Motor neuron (in vitro differentiated cells): ENCODE results near the gene POLN. TPM values are rescaled to one million over a fixed set of nuclear protein-coding genes. Genes with fewer than 3 reads are reported as not detected.
"Not testable (repeated sequence)": the region's sequence is repeated elsewhere in the genome, so short reads cannot be mapped to it uniquely, and the experiment has no call there.

Source experiments
- ATAC-seq, 8 experiments: fragments of 200-7000 bp; cut with Tn5 transposase; replicated peaks in 6 of 8; 2 replicates each; pipeline ENCODE4 v1.8.0; 2021; ENCODE audit warnings: mild to moderate bottlenecking in 8 of 8, moderate library complexity in 8 of 8
- H3K27ac ChIP-seq, 2 donors: fragments of 250-450 bp; sonication (Bioruptor Pico); 2 replicates each; pipeline ENCODE4 v1.9.0; 2021; ENCODE audit warnings: antibody characterized with exemption in 2 of 2, mild to moderate bottlenecking in 2 of 2, moderate library complexity in 1 of 2
- H3K4me1 ChIP-seq, 2 donors: fragments of 250-450 bp; sonication (Bioruptor Pico); replicated peaks in 1 of 2; 2 replicates each; pipeline ENCODE4 v1.6.1; 2021; ENCODE audit warnings: antibody characterized with exemption in 2 of 2, mild to moderate bottlenecking in 2 of 2, moderate library complexity in 1 of 2
- H3K4me3 ChIP-seq, 5 donors: fragments of 250-450 bp; sonication (Bioruptor Pico); 2 replicates each; pipeline ENCODE4 v1.9.0; 2021; ENCODE audit warnings: antibody characterized with exemption in 5 of 5, mild to moderate bottlenecking in 5 of 5, moderate library complexity in 4 of 5
- WGBS, 10 experiments: fragments of 450-650 bp; shearing (Covaris generic); methylation state at CpG; one replicate each; pipeline ENCODE4 v1.0.0; 2022; 5-methylcytosine and 5-hydroxymethylcytosine counted together
- in situ Hi-C, 9 experiments: fragments of 400-800 bp; cut with MboI; loops; one replicate each; pipeline ENCODE4 v1.15.0; 2021; ENCODE audit warnings: low sequenced_read_pairs in 9 of 9, low pct_unique_long_range_greater_than_20kb in 2 of 9; ENCODE audit not compliant: unreplicated experiment in 9 of 9
- total RNA-seq, 8 experiments: library from RNA; unstranded; fragments of 300-600 nt; gene quantifications; 2 replicates each; pipeline versions ENCODE4 v1.2.3 to v1.2.4, GENCODE V29; 2022

The POLN gene
- total RNA-seq, 8 experiments from 2014 or later: 0.81 to 5.3 (median 2.7) TPM

DNA sequence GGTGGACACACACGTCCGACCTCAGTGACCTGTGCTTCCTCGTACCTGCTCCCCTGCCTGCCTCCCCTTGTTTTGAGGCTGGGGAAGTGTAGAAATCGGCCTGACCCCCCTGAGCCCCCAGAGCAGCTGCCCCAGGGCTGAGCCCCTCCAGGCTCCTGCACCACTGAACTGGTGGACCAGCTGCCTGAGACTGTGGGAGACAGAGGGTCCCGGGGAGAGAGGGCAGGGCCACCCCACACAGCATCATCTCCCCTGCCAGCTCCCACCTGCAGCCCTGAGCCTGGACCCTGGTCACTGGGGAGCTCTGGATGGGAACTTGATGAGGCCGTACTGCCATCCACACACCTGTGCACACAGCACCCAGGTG is 197.8 kb downstream of the POLN start:
- ATAC-seq: no peak
- in situ Hi-C loops: no loop called here
- Histone ChIP-seq H3K4me3 (no peak overlapping the region), H3K27ac (no peak overlapping the region), H3K4me1 (peaks cover 0 to 4% of the 10 kb centered on the region in 2 donors)
- WGBS, 10 experiments: 67% methylated on average over 1 of the region's 6 CpGs; no CpG with 5 or more reads in 9 of the 10 experiments

DNA sequence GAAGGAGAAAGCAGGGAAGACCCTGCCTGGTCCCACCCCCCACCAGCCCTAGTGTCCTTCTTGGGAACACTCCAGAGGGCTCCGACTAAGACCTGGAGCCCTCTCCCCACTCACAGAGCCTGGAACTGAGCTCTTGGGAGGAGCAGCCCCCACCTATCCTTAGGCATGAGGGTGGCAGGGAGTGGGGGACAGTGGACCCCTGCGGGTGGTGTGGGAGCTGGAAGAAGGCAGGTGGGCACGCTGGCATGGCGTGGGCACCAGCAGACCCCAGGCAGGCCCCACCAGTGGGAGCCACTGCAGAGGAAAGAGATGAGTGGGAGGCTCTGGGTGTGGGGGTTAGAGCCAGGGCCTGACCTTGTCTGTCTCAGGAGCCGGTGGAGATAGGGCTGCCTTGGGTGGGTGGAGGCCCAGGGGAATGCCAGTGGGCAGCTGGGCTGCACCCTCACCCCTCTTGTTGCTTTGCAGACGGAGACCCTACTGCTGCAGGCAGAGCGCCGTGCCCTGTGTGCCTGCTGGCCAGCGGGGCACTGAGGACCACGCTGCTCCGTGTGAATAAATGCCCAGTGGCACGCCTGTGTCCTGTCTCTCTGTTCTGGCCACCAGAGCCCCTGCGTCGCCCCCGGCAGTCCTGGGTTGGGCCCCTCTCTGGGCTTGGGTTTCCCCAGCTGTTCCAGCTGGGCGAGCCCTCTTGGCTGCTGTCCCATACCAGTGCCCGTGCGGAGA is 198.4 kb downstream of the POLN start:
- Histone ChIP-seq H3K27ac (no peak overlapping the region), H3K4me3 (peak overlapping the region in 2 of 5 donors; percentile 71 to 92), H3K4me1 (peaks cover 0 to 4% of the 10 kb centered on the region in 2 donors)
- 92 to 94% (median 94%) methylated on average over 3 to 7 of the region's 18 CpGs; no CpG with 5 or more reads in 7 of the 10 experiments for WGBS, 10 experiments
- ATAC-seq: no peak
- in situ Hi-C loops: no loop called here

DNA sequence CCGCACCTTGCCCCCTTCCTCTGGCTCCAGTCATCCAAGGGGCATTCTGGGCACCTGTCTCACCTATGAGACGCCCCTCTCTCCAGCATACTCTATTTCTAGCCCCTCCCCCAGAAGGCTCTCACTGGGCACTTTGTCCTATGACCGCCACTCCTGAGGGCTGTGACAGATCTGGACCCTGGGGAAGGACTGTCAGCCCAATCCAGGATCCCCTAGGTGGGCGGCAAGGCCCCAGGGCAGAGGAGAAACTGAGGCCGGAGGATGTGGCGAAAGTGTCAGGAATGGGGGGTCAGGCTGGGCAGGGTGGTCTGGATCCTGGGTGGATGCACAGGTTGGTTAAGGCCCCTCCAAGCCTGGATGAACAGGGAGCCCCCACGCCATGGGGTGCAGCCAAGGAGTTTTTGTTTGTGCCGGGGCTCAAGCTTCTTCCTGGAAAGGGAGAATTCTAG is 198.9 kb downstream of the POLN start:
- Histone ChIP-seq H3K27ac (peak overlapping the region in 1 of 2 donors; percentile 69), H3K4me1 (peaks cover 0 to 4% of the 10 kb centered on the region in 2 donors), H3K4me3 (peak overlapping the region; percentile 57 to 98 (median 71))
- whole genome bisulfite sequencing, 10 experiments: 70 to 100% (median 87%) methylated on average over 1 to 6 of the region's 8 CpGs; no CpG with 5 or more reads in 6 of the 10 experiments
- in situ Hi-C loops: no loop called here
- ATAC-seq: no peak

DNA sequence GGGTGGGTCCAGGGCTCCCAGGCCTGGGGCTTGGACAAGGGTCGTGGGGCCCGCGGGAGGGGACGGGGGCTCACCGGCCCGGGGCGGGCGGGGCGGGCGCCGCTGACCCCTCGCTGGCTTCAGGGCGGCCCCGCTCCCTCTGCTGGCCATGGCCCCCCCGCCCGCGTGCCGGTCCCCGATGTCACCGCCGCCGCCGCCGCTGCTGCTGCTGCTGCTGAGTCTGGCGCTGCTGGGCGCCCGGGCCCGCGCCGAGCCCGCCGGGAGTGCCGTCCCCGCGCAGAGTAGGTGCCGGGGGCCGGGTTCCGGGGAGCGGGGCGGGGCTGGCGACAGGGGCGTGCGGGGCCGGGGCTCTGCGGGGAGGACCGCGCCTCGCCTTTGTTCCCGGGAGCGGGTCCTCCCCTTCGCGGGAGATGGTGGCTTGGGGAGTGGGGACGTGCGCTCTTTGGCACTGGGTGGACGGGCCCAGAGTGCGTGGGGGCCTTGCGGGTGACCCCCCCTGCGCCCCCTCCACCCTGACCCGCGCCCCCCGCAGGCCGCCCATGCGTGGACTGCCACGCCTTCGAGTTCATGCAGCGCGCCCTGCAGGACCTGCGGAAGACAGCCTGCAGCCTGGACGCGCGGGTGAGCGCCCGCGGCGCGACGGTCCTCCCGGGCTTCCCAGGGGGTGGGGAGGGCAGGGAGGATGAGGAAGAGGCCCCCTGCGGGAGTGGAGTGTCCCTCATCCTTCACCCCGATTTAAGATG is 199.5 kb downstream of the POLN start:
- peak overlapping the region; percentile 57 to 98 (median 71) for H3K4me3 ChIP-seq
- H3K27ac ChIP-seq: peak overlapping the region; percentile 31 to 69
- in situ Hi-C loops: no loop called here
- ATAC-seq: peak; percentile 31 to 66 (median 56)
- 20% methylated on average over 1 of the region's 80 CpGs; no CpG with 5 or more reads in 9 of the 10 experiments for WGBS, 10 experiments
- peaks cover 0 to 4% of the 10 kb centered on the region in 2 donors for H3K4me1 ChIP-seq

DNA sequence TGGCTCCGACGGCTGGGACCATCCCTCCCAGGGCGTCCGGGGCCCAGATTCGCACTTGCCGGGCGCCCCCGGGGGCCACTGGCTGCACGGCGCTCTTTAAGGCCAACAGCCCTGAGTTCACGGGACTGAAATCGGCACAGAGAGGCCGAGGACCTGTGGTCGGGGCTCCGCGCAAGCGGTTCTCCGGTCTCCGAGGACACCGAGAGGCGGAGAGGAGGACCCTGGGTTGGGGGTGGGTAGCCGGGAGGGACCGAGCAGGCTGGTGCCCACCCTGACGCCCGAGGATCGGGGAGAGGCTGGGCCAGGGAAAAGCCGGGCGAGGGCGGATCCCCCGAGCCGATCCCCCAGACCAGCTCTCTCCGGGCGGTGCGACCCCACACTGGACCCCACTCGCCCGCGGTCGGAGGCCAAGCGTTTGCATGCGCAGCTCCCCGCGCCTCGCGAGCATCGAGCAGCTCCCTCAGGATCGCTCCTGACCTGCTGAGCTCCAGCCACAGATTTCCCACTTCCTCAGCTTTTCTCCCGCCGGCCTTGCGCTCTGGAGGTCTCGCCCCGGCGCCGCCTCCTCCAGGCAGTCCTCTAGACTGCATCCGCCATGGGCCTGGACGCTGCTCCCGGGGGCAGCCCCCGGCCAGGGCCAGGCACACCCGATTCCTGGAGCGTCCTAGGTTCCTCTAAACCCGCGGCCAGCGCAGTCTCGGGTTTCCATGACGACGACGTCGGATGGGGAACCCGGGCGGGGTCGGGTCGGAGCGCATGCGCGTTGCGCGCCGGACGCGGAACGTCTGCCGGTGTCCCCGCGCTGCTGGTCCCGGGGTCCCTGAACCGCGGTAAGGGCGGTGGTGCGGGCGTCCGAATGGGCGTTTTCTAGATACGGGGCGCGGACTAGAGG is 200.4 kb downstream of the POLN start:
- WGBS, 10 experiments: 0 to 2% (median 0%) methylated on average over 2 to 16 of the region's 94 CpGs; no CpG with 5 or more reads in 7 of the 10 experiments
- Histone ChIP-seq H3K4me1 (peaks cover 0 to 4% of the 10 kb centered on the region in 2 donors), H3K4me3 (peak overlapping the region; percentile 57 to 98 (median 71)), H3K27ac (peak overlapping the region; percentile 31 to 69)
- ATAC-seq: peak; percentile 74 to 84 (median 78)
- in situ Hi-C loops: no loop called here

DNA sequence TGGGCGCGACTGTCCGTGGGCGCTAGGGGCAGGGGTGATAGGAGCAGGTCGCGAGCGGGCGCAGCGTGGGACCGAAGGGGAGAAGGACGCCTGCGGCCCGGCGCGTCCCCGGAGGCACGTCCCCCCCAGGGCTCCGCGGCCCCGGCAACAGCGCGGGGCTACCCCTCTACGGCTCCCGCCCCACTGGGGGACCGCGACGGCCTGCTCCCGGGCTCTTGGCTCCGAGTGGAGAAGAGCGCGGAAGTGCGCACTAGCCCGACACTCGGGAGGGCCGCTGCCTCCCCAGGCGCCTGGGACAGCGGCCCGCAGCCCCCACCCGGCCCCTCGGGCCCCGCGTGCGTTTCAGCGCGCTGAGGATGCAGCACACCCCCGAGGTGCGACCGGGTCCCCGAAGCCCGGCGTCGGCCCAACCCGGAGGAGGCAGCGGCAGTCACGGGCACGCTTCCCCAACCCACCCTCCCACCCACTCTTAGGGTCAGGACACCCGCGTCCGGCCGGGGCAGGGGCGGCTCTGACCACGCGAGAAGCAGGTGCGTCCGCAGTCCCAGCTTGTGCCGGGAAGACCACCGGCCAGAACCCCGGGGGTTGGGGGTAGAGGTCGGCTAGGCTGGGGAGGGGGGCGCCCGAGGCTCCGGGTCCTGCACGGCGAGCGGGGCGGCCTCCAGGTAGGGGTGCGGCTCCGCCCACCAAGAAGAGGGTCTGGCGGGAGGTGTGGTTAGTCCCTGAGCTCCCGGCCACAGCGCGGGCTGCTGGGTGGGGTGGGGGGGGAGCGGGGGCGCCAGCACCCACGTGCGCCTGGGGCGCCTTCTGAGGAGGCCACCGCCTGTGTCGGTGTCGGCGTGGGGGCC is 201.3 kb downstream of the POLN start:
- peak overlapping the region; percentile 57 to 98 (median 71) for H3K4me3 ChIP-seq
- peak in 1 of 8 experiments; percentile 1 for ATAC-seq
- 0% methylated on average over 1 to 2 of the region's 91 CpGs; no CpG with 5 or more reads in 8 of the 10 experiments for WGBS, 10 experiments
- in situ Hi-C loops: no loop called here
- no peak overlapping the region for H3K27ac ChIP-seq
- H3K4me1 ChIP-seq: peaks cover 0 to 4% of the 10 kb centered on the region in 2 donors

DNA sequence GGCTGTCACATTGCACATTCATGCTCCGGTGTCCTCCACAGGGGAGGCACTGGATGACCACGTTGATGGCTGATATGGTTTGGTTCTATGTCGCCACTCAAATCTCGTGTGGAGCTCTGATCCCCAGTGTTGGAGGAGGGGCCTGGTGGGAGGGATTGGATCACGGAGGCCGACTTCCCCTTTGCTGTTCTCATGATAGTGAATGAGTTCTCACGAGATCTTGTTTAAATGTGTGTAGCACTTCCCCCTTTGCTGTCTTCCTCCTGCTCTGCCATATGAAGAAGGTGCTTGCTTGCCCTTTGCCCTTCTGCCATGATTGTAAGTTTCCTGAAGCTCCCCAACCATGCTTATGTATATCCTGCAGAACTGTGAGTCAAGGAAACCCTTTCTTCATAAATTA is 205.1 kb downstream of the POLN start:
- Histone ChIP-seq H3K4me1 (no peaks in the 10 kb centered on the region), H3K27ac (no peak overlapping the region), H3K4me3 (no peak overlapping the region)
- WGBS, 10 experiments: 60 to 100% (median 83%) methylated on average over 1 to 5 of the region's 7 CpGs; no CpG with 5 or more reads in 5 of the 10 experiments
- in situ Hi-C loops: no loop called here
- ATAC-seq: no peak

DNA sequence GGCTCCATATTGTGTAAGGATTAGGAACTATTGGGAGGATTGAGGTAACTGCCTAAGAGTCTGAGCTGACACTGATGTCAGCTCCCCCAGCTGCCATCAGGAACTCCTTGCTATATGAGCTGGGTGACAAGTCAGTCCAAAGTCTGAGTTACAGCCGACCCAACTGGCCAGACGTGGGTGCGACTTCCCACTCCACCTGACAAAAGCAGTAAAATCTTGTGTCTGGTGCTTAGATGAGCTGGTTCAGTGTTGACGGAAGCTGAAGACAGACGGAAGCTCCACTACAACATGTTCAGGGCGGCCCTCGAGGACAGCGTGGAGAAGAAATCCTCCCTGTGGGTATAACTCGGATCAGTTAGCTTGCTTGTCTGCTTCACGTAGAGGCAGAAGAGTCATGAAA is 205.6 kb downstream of the POLN start:
- in situ Hi-C loops: no loop called here
- ATAC-seq: no peak
- 71 to 92% (median 80%) methylated on average over 2 to 7 of the region's 10 CpGs; no CpG with 5 or more reads in 5 of the 10 experiments for WGBS, 10 experiments
- no peaks in the 10 kb centered on the region for H3K4me1 ChIP-seq
- no peak overlapping the region for H3K27ac ChIP-seq
- H3K4me3 ChIP-seq: no peak overlapping the region

DNA sequence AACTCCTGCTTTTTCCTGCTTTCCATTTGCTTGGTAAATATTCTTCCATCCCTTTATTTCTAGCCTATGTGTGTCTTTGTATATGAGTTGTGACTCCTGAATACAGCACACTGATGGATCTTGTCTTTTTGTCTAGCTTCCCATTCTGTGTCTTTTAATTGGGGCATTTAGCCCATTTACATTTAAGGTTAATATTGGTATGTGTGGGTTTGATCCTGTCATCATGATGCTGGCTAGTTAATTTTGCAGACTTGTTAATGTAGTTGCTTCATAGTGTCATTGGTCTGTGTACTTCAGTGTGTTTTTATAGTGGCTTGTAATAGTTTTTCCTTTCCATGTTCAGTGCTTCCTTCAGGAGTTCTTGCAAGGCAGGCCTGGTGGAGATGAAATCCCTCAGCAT is 210.8 kb downstream of the POLN start:
- H3K4me3 ChIP-seq, in situ Hi-C loops, H3K4me1 ChIP-seq, ATAC-seq, H3K27ac ChIP-seq: not testable (repeated sequence)

DNA sequence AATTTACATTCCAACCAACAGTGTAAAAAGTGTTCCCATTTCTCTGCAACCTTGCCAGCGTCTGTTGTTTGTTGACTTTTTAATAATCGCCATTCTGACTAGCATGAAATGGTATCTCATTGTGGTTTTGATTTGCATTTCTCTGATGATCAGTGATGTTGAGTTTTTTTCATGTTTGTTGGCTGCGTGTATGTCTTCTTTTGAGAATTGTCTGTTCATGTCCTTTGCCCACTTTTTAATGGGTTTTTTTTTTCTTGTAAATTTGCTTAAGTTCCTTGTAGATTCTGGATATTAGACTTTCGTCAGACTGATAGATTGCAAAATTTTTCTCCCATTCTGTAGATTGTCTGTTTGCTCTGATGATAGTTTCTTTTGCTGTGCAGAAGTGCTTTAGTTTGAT is 214.8 kb downstream of the POLN start:
- WGBS, 10 experiments: 33 to 88% (median 80%) methylated on average over 1 to 4 of the region's 4 CpGs; no CpG with 5 or more reads in 1 of the 10 experiments
- in situ Hi-C loops, H3K4me3 ChIP-seq, H3K27ac ChIP-seq, ATAC-seq, H3K4me1 ChIP-seq: not testable (repeated sequence)

DNA sequence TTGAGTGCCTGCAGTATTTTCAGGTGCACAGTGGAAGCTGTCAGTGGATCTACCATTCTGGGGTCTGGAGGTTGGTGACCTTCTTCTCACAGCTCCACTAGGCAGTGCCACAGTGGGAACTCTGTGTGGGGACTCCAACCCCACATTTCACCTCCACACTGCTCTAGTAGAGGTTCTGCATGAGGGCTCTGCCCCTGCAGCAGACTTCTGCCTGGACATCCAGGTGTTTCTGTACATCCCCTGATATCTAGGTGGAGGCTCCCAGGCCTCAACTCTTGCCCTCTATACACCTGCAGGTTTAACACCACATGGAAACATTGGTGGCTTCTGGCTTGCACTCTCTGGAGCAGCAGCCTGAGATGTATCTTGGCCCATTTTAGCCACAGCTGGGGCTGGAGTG is 216.1 kb downstream of the POLN start:
- Histone ChIP-seq H3K4me3 (no peak overlapping the region), H3K4me1 (no peaks in the 10 kb centered on the region), H3K27ac (no peak overlapping the region)
- in situ Hi-C loops: no loop called here
- no peak for ATAC-seq

DNA sequence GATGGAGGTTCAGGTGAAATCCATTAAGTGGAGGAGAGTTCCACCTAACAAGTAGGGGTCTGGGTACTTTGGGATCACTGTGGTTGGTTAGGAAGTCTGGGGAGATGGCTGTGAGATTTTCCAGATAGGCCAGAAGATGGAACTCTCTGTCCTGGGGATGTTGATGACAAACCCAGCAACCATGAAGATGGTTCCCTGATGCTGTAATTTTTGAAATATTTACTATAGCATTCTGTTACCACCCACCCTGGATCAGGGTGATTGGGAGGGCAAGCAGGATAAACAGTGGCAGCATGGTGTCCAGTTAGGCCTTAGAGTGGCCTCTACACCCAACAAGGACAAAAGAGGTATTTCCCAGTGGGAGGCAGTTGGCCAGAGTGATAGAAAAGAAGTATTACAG is 217.2 kb downstream of the POLN start:
- Histone ChIP-seq H3K4me3 (no peak overlapping the region), H3K4me1 (no peaks in the 10 kb centered on the region), H3K27ac (no peak overlapping the region)
- in situ Hi-C loops: no loop called here
- ATAC-seq: no peak
